Fibroblast of lung (primary cell): Measurements from ENCODE around the gene ASL.

ENCODE experiments used
- EZH2 ChIP-seq: IDR thresholded peaks from 2 replicates; pipeline ENCODE4 v1.5.1; 2012; ENCODE audit warnings: low read length, control low read depth, mild to moderate bottlenecking; ENCODE audit errors: missing control alignments
- TF ChIP-seq, protein P1 (sequence below), 2 donors: IDR thresholded peaks in 1 of 2; conservative IDR thresholded peaks in 1 of 2; 1 replicate in 1 of 2; 2 replicates in 1 of 2; pipeline ENCODE4 v1.5.1; 2011 to 2012; ENCODE audit warnings: low read length in 2 of 2, control low read depth in 1 of 2, inconsistent platforms in 1 of 2, low read depth in 1 of 2, mild to moderate bottlenecking in 1 of 2

DNA sequence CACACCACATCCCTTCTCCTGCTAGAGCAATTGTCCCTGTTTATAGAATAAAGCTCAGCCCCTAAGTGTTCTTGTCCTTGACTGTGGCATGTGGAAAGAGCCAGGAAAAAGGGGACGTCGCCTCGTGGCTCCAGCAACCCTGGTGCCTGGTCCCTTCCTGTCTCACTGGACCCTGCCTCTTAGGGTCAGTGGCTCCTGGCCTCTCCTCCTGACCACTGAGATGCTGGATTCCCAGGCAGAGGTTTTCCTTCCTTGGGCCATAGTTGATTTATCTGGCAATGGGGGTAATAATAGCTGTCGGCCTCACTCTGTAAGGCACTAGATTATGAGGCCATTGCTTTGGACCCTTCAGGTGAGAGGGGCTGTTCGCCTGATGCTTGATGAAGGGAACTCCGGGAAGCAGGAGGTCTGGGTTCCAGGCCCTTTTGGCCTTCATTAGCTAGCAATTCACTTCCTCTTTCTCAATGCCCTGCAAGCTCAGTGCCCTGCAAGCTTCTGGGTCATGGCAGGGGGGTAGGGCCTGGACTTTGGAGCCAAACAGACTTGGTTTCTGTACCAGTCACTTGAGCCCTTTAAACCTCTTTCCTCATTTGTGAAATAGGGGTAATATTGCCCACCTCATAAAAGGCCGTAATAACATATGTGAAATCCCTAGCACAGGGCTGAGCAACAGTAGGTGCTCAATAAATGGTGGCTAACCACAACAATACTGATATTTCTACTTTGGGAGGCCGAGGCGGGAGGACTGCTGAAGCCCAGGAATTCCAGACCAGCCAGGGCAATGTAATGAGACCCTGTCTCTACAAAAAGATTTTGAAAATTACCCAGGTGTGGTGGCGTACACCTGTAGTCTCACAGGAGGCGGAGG lies 1.1 kb downstream of the ASL start:
- TF ChIP-seq, protein P1, sequence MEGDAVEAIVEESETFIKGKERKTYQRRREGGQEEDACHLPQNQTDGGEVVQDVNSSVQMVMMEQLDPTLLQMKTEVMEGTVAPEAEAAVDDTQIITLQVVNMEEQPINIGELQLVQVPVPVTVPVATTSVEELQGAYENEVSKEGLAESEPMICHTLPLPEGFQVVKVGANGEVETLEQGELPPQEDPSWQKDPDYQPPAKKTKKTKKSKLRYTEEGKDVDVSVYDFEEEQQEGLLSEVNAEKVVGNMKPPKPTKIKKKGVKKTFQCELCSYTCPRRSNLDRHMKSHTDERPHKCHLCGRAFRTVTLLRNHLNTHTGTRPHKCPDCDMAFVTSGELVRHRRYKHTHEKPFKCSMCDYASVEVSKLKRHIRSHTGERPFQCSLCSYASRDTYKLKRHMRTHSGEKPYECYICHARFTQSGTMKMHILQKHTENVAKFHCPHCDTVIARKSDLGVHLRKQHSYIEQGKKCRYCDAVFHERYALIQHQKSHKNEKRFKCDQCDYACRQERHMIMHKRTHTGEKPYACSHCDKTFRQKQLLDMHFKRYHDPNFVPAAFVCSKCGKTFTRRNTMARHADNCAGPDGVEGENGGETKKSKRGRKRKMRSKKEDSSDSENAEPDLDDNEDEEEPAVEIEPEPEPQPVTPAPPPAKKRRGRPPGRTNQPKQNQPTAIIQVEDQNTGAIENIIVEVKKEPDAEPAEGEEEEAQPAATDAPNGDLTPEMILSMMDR (conservative IDR thresholded peaks at IDR 0.05 in 1 of 2, IDR thresholded peaks at IDR 0.05 in 1 of 2; ENCODE audit: low read depth in 1 of 2, low read length in 2 of 2) = no peak
- TF ChIP-seq EZH2 = no peak
